Liver (tissue), 9 donors: Measurements from ENCODE around the gene CIB1. TPM values are rescaled to one million over a fixed set of nuclear protein-coding genes. Genes with fewer than 3 reads are reported as not detected.

Experiments used
- DNase-seq: peaks from one replicate; pipeline ENCODE4 v3.0.0-alpha.2; 2017; ENCODE audit warnings: low spot score
- H3K27ac ChIP-seq, 2 donors: one replicate each; pipeline ENCODE4 v1.7.0; 2013; ENCODE audit warnings: inconsistent platforms in 2 of 2, low read length in 2 of 2, control low read depth in 1 of 2, low read depth in 1 of 2, mild to moderate bottlenecking in 1 of 2
- H3K27me3 ChIP-seq, 4 donors: one replicate each; pipeline versions ENCODE4 v1.6.1 to v1.7.0; 2013; ENCODE audit warnings: low read length in 3 of 4, inconsistent platforms in 1 of 4, mild to moderate bottlenecking in 1 of 4, moderate library complexity in 1 of 4; ENCODE audit not compliant: control insufficient read depth in 4 of 4, insufficient read depth in 4 of 4
- H3K36me3 ChIP-seq, 4 donors: one replicate each; pipeline versions ENCODE4 v1.6.1 to v1.7.0; 2013; ENCODE audit warnings: low read length in 3 of 4, mild to moderate bottlenecking in 3 of 4, low read depth in 1 of 4, moderate library complexity in 1 of 4; ENCODE audit not compliant: control insufficient read depth in 4 of 4, insufficient read depth in 3 of 4
- H3K4me1 ChIP-seq, 4 donors: one replicate each; pipeline versions ENCODE4 v1.6.1 to v1.7.0; 2013; ENCODE audit warnings: low read length in 3 of 4, mild to moderate bottlenecking in 3 of 4, moderate library complexity in 1 of 4; ENCODE audit not compliant: control insufficient read depth in 4 of 4, insufficient read depth in 4 of 4
- H3K4me3 ChIP-seq, 3 donors: one replicate each; pipeline versions ENCODE4 v1.6.1 to v1.7.0; 2013; ENCODE audit warnings: low read length in 3 of 3, control low read depth in 1 of 3, low read depth in 1 of 3, mild to moderate bottlenecking in 1 of 3
- H3K9ac ChIP-seq, 2 donors: one replicate each; pipeline ENCODE4 v1.7.0; 2013; ENCODE audit warnings: low read length in 2 of 2, mild to moderate bottlenecking in 2 of 2, moderate library complexity in 2 of 2, control low read depth in 1 of 2, low read depth in 1 of 2
- H3K9me3 ChIP-seq, 4 donors: one replicate each; pipeline versions ENCODE4 v1.6.1 to v1.7.0; 2013; ENCODE audit warnings: low read length in 3 of 4; ENCODE audit not compliant: control insufficient read depth in 4 of 4
- EGR1 ChIP-seq, 2 donors: IDR thresholded peaks; 2 replicates each; pipeline ENCODE4 v1.6.1; 2016 to 2018; ENCODE audit warnings: antibody characterized with exemption in 2 of 2, low read depth in 2 of 2
- FOXA1 ChIP-seq: IDR thresholded peaks from 2 replicates; pipeline ENCODE4 v1.6.1; 2016; ENCODE audit warnings: antibody characterized with exemption
- FOXA2 ChIP-seq: IDR thresholded peaks from 2 replicates; pipeline ENCODE4 v1.6.1; 2016; ENCODE audit warnings: antibody characterized with exemption
- HNF4G ChIP-seq: IDR thresholded peaks from 2 replicates; pipeline ENCODE4 v1.6.1; 2016; ENCODE audit warnings: antibody characterized with exemption
- JUND ChIP-seq, 2 donors: IDR thresholded peaks; 2 replicates each; pipeline ENCODE4 v1.6.1; 2016; ENCODE audit warnings: antibody characterized with exemption in 2 of 2
- NR2F2 ChIP-seq: IDR thresholded peaks from 2 replicates; pipeline ENCODE4 v1.6.1; 2016; ENCODE audit warnings: antibody characterized with exemption
- RAD21 ChIP-seq, 2 donors: IDR thresholded peaks; 2 replicates each; pipeline ENCODE4 v1.6.1; 2016; ENCODE audit warnings: antibody characterized with exemption in 2 of 2, mild to moderate bottlenecking in 2 of 2
- RXRA ChIP-seq, 2 donors: IDR thresholded peaks; 2 replicates each; pipeline ENCODE4 v1.6.1; 2017 to 2018; ENCODE audit warnings: antibody characterized with exemption in 2 of 2, mild to moderate bottlenecking in 1 of 2
- SP1 ChIP-seq: IDR thresholded peaks from 2 replicates; pipeline ENCODE4 v1.6.1; 2018; ENCODE audit warnings: antibody characterized with exemption, mild to moderate bottlenecking
- TAF1 ChIP-seq: conservative IDR thresholded peaks from 2 replicates; pipeline ENCODE4 v1.6.1; 2016; ENCODE audit warnings: antibody characterized with exemption, mild to moderate bottlenecking
- YY1 ChIP-seq: IDR thresholded peaks from 2 replicates; pipeline ENCODE4 v1.6.1; 2016; ENCODE audit warnings: antibody characterized with exemption, mild to moderate bottlenecking
- WGBS: extraction: QIAGEN DNeasy Blood & Tissue Kit; methylation state at CpG from one replicate; pipeline ENCODE4 v1.1.7; 2013; 5-methylcytosine and 5-hydroxymethylcytosine counted together
- polyA plus RNA-seq, 2 donors: library from polyadenylated mRNA; stranded (reverse) in 1 of 2; unstranded in 1 of 2; fragments of 200-250 nt in 1 of 2; fragments of >200 nt in 1 of 2; fragmentation: Nextera tagmentation in 1 of 2; extraction: Ambion mirVana in 1 of 2; gene quantifications; one replicate each; pipeline versions ENCODE4 v1.2.1 to v1.2.3, GENCODE V29; 2013 to 2015
- total RNA-seq, 2 donors: library from RNA; depleted of rRNA; stranded (reverse); fragments of >200 nt; gene quantifications; one replicate each; pipeline ENCODE4 v1.2.3, GENCODE V29; 2014
- TF ChIP-seq, protein P1 (sequence below): IDR thresholded peaks from 2 replicates; pipeline ENCODE4 v1.6.1; 2016; ENCODE audit warnings: antibody characterized with exemption
- TF ChIP-seq, protein P2 (sequence below): IDR thresholded peaks from 2 replicates; pipeline ENCODE4 v1.6.1; 2016; ENCODE audit warnings: antibody characterized with exemption, mild to moderate bottlenecking
- donor health status: healthy.
- donor health status: healthy.
- donor health status: healthy.
- donor health status: healthy.
- donor health status: healthy.

Gene CIB1
- total and polyA plus RNA-seq, 4 donors: 14.9 to 107 (median 49.3) TPM

DNA sequence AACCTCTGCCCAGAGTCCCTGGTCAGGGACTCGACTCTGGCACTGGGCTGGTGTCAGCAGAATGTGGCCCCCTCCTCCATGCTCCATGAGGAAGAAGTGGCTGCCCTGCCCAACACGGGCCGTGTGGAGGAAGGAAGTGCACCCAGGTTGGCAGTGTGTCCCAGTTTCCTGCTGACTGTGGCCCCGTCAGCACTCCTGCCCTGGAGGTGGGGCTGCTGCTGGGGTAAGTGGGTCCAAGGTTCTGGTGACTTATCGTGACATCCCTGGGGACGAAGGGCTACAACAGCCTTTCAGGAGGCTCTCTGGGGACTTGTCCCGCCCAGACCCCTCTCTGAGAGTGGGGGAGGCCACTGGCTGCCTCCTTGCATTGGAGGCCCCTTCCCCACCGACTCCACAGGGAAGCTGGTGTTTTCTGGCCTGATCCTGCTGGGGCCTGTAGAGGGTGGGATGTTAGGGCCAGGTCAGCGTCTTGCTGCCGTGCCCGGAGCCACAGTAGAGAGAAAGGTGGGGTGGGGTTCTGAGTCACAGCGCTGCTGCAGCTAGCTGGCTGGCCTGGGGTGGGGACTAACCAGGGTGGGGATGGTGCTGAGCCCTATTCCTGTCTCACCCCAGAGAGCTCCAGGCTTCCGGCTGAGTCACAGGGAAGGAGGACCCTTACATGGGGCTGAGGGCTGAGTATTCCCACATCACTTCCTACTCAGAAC lies 22.1 kb downstream of the CIB1 start:
- DNase-seq: no peak
- no peak for TF ChIP-seq RXRA (IDR thresholded peaks at IDR 0.05)
- H3K9me3 ChIP-seq: no peaks in the 10 kb centered on the region

DNA sequence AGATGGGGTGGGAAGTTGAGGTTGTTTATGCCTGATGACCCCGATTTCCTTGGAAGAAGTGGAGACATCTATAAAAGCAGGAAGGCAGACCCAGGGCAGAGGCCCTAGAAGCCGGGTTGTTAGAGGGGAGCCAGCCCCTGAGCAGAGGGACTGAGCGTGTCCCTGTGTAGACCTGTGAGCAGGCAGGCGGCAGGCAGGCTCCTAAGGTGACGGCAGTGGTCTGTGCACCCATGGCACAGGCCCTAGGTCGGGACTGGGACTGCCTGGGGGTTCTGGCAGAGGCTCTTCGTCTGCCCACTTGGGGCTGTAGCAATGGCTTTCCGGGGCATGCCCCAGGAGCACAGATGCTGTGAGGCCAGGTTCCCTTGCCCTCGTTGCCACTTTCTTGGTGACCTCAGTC lies 22.7 kb downstream of the CIB1 start:
- TF ChIP-seq HNF4G (no peak), EGR1 (IDR thresholded peaks at IDR 0.05; ENCODE audit: low read depth in 2 of 2) (no peak), TAF1 (no peak), RAD21 (IDR thresholded peaks at IDR 0.05) (no peak), FOXA1 (no peak)
- TF ChIP-seq, protein P1, sequence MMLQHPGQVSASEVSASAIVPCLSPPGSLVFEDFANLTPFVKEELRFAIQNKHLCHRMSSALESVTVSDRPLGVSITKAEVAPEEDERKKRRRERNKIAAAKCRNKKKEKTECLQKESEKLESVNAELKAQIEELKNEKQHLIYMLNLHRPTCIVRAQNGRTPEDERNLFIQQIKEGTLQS: no peak
- no peak for DNase-seq
- Histone ChIP-seq H3K27me3 (no peaks in the 10 kb centered on the region), H3K4me3 (no peak overlapping the region), H3K9ac (peak overlapping the region in 1 of 2 donors; percentile 36), H3K27ac (peak overlapping the region; percentile 48 to 61), H3K9me3 (no peaks in the 10 kb centered on the region), H3K36me3 (peaks cover 0 to 13% (median 0%) of the 10 kb centered on the region in 4 donors), H3K4me1 (peaks cover 7 to 50% (median 36%) of the 10 kb centered on the region in 4 donors)
- WGBS: 88% methylated on average over 9 of the region's 9 CpGs

More for the DNA sequence above, 22.1 kb downstream of the CIB1 start:
- 52% methylated on average over 13 of the region's 13 CpGs for WGBS
- Histone ChIP-seq H3K27me3 (no peaks in the 10 kb centered on the region), H3K36me3 (peaks cover 0 to 10% (median 0%) of the 10 kb centered on the region in 4 donors), H3K9ac (peak overlapping the region in 1 of 2 donors; percentile 36), H3K4me1 (peaks cover 5 to 48% (median 32%) of the 10 kb centered on the region in 4 donors), H3K4me3 (no peak overlapping the region), H3K27ac (peak overlapping the region; percentile 48 to 61)

DNA sequence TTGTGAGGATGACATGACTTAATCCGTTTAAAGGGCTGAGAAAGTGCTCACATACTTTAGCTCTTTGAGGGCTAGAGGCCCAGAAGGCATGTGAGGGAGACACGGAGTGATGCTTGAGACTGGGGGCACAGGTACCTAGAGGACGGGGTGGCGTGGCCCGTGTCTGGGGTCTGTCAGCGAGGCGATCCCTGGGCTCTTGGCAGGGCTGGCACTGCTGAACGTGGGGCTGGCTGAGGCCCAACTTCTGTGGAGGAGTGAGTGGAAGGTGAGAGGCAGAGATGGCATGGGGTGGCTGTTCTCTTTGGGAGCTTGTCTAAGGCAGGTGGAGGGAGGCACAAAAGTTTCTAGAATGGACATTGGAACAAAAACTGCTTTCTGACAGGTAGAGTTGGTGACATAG lies 23.1 kb downstream of the CIB1 start:
- H3K36me3 ChIP-seq: peaks cover 0 to 14% (median 0%) of the 10 kb centered on the region in 4 donors
- H3K4me3 ChIP-seq: no peak overlapping the region
- peaks cover 7 to 53% (median 39%) of the 10 kb centered on the region in 4 donors for H3K4me1 ChIP-seq
- WGBS: 80% methylated on average over 8 of the region's 8 CpGs
- no peak for DNase-seq
- peak overlapping the region; percentile 48 to 61 for H3K27ac ChIP-seq
- no peaks in the 10 kb centered on the region for H3K27me3 ChIP-seq
- H3K9ac ChIP-seq: peak overlapping the region in 1 of 2 donors; percentile 36
- H3K9me3 ChIP-seq: no peaks in the 10 kb centered on the region
- TF ChIP-seq FOXA2: no peak
- no peak for TF ChIP-seq JUND (IDR thresholded peaks at IDR 0.05)
- no peak for TF ChIP-seq NR2F2
- TF ChIP-seq, protein P1: no peak
- no peak for TF ChIP-seq YY1
- no peak for TF ChIP-seq FOXA1
- TF ChIP-seq, protein P2, sequence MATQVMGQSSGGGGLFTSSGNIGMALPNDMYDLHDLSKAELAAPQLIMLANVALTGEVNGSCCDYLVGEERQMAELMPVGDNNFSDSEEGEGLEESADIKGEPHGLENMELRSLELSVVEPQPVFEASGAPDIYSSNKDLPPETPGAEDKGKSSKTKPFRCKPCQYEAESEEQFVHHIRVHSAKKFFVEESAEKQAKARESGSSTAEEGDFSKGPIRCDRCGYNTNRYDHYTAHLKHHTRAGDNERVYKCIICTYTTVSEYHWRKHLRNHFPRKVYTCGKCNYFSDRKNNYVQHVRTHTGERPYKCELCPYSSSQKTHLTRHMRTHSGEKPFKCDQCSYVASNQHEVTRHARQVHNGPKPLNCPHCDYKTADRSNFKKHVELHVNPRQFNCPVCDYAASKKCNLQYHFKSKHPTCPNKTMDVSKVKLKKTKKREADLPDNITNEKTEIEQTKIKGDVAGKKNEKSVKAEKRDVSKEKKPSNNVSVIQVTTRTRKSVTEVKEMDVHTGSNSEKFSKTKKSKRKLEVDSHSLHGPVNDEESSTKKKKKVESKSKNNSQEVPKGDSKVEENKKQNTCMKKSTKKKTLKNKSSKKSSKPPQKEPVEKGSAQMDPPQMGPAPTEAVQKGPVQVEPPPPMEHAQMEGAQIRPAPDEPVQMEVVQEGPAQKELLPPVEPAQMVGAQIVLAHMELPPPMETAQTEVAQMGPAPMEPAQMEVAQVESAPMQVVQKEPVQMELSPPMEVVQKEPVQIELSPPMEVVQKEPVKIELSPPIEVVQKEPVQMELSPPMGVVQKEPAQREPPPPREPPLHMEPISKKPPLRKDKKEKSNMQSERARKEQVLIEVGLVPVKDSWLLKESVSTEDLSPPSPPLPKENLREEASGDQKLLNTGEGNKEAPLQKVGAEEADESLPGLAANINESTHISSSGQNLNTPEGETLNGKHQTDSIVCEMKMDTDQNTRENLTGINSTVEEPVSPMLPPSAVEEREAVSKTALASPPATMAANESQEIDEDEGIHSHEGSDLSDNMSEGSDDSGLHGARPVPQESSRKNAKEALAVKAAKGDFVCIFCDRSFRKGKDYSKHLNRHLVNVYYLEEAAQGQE: no peak
- TF ChIP-seq SP1: no peak
- no peak for TF ChIP-seq HNF4G
